Measurements from ENCODE around the gene RUVBL2.
"Not testable (repeated sequence)": the region's sequence is repeated elsewhere in the genome, so short reads cannot be mapped to it uniquely, and the experiment has no call there.

Gene RUVBL2

GRCh38 chr19:49031642-49032301 lies 38.1 kb downstream of the RUVBL2 start, which contains the start of gene CGB2:
Gene CGB2, plus strand, starts transcription at chr19:49031890. Its CDS starts 206 bp downstream, at chr19:49032096.
- not testable (repeated sequence) for H3K27me3 ChIP-seq (ENCODE audit: insufficient read depth, low read depth, severe bottlenecking); H3K27ac ChIP-seq; H3K9me3 ChIP-seq (ENCODE audit: severe bottlenecking); H3K4me3 ChIP-seq (ENCODE audit: low read depth, low read length); DNase-seq; H3K36me3 ChIP-seq
- peak; percentile 30; the same call in 1 of the 2 replicates for TF ChIP-seq CTCF (IDR thresholded peaks at IDR 0.05; ENCODE audit: low read depth, low read length)

- not testable (repeated sequence) for H3K27ac ChIP-seq; H3K36me3 ChIP-seq; H3K27me3 ChIP-seq (ENCODE audit: insufficient read depth, low read depth, severe bottlenecking); H3K4me3 ChIP-seq (ENCODE audit: low read depth, low read length); H3K9me3 ChIP-seq (ENCODE audit: severe bottlenecking)
- peak; percentile 51 for TF ChIP-seq CTCF (IDR thresholded peaks at IDR 0.05; ENCODE audit: low read depth, low read length)
- peak; percentile 42 for DNase-seq
These were observed 43.1 kb downstream of the RUVBL2 start, which contains the start of gene CGB1 for GRCh38 chr19:49036815-49037214. Gene CGB1, minus strand, starts transcription at chr19:49036895. Its CDS starts 184 bp downstream, at chr19:49036711.

- not testable (repeated sequence) for H3K27me3 ChIP-seq (ENCODE audit: insufficient read depth, low read depth, severe bottlenecking); DNase-seq; H3K27ac ChIP-seq; H3K36me3 ChIP-seq; H3K4me3 ChIP-seq (ENCODE audit: low read depth, low read length); H3K9me3 ChIP-seq (ENCODE audit: severe bottlenecking)
These were observed 44.4 kb downstream of the RUVBL2 start for GRCh38 chr19:49038111-49038510.

GRCh38 chr19:49038557-49039276 lies 45.0 kb downstream of the RUVBL2 start:
- not testable (repeated sequence) for H3K36me3 ChIP-seq; H3K27ac ChIP-seq; H3K9me3 ChIP-seq (ENCODE audit: severe bottlenecking); DNase-seq; H3K4me3 ChIP-seq (ENCODE audit: low read depth, low read length); H3K27me3 ChIP-seq (ENCODE audit: insufficient read depth, low read depth, severe bottlenecking)

GRCh38 chr19:49039736-49040135 lies 46.0 kb downstream of the RUVBL2 start:
- not testable (repeated sequence) for H3K9me3 ChIP-seq (ENCODE audit: severe bottlenecking); H3K36me3 ChIP-seq; H3K27ac ChIP-seq; H3K4me3 ChIP-seq (ENCODE audit: low read depth, low read length); DNase-seq; H3K27me3 ChIP-seq (ENCODE audit: insufficient read depth, low read depth, severe bottlenecking)

- Histone ChIP-seq H3K4me3 (ENCODE audit: low read depth, low read length) (no peak overlapping the region), H3K9me3 (ENCODE audit: severe bottlenecking) (no peaks in the 10 kb centered on the region), H3K36me3 (no peaks in the 10 kb centered on the region), H3K27ac (no peak overlapping the region), H3K27me3 (ENCODE audit: insufficient read depth, low read depth, severe bottlenecking) (no peaks in the 10 kb centered on the region)
- TF ChIP-seq CTCF (IDR thresholded peaks at IDR 0.05; ENCODE audit: low read depth, low read length), result no peak
- DNase-seq, result no peak
These were observed 48.5 kb downstream of the RUVBL2 start for GRCh38 chr19:49042177-49042576.

- H3K4me3 ChIP-seq (ENCODE audit: low read depth, low read length); H3K36me3 ChIP-seq; H3K9me3 ChIP-seq (ENCODE audit: severe bottlenecking); H3K27me3 ChIP-seq (ENCODE audit: insufficient read depth, low read depth, severe bottlenecking); DNase-seq; H3K27ac ChIP-seq: not testable (repeated sequence)
These were observed 49.0 kb downstream of the RUVBL2 start for GRCh38 chr19:49042666-49043065.

GRCh38 chr19:49043548-49043947 lies 49.9 kb downstream of the RUVBL2 start, which contains the start of gene CGB5:
Gene CGB5, plus strand, starts transcription at chr19:49043848. Its CDS starts 362 bp downstream, at chr19:49044210.
- H3K36me3 ChIP-seq; H3K4me3 ChIP-seq (ENCODE audit: low read depth, low read length); H3K27ac ChIP-seq; DNase-seq; H3K9me3 ChIP-seq (ENCODE audit: severe bottlenecking); H3K27me3 ChIP-seq (ENCODE audit: insufficient read depth, low read depth, severe bottlenecking): not testable (repeated sequence)

GRCh38 chr19:49049011-49049410 lies 55.3 kb downstream of the RUVBL2 start, which contains the start of gene CGB8:
Gene CGB8, minus strand, starts transcription at chr19:49049111. Its CDS starts 372 bp downstream, at chr19:49048739.
- H3K36me3 ChIP-seq; H3K4me3 ChIP-seq (ENCODE audit: low read depth, low read length); DNase-seq; H3K27ac ChIP-seq; H3K27me3 ChIP-seq (ENCODE audit: insufficient read depth, low read depth, severe bottlenecking); H3K9me3 ChIP-seq (ENCODE audit: severe bottlenecking): not testable (repeated sequence)

GRCh38 chr19:49049834-49050233 lies 56.1 kb downstream of the RUVBL2 start:
- H3K36me3 ChIP-seq; H3K9me3 ChIP-seq (ENCODE audit: severe bottlenecking); DNase-seq; H3K4me3 ChIP-seq (ENCODE audit: low read depth, low read length); H3K27me3 ChIP-seq (ENCODE audit: insufficient read depth, low read depth, severe bottlenecking); H3K27ac ChIP-seq: not testable (repeated sequence)

- H3K27me3 ChIP-seq (ENCODE audit: insufficient read depth, low read depth, severe bottlenecking); H3K36me3 ChIP-seq; H3K9me3 ChIP-seq (ENCODE audit: severe bottlenecking); DNase-seq; H3K4me3 ChIP-seq (ENCODE audit: low read depth, low read length); H3K27ac ChIP-seq: not testable (repeated sequence)
These were observed 56.8 kb downstream of the RUVBL2 start for GRCh38 chr19:49050376-49051033.
